Astrocyte of the cerebellum (primary cell): ENCODE data around the gene CLCN4.

Experiments used
- DNase-seq: peaks from one replicate; pipeline ENCODE4 v3.0.0-alpha.2; 2011; ENCODE audit warnings: low read depth
- H3K4me3 ChIP-seq: 2 replicates; pipeline ENCODE4 v1.5.1; 2011; ENCODE audit warnings: mild to moderate bottlenecking, low read depth, low read length, moderate library complexity
- in situ Hi-C: cut with HindIII; loops from 2 replicates; pipeline ENCODE4 v1.10.0; 2017; ENCODE audit warnings: low sequenced_read_pairs
- TF ChIP-seq, protein P1 (sequence below): IDR thresholded peaks from 2 replicates; pipeline ENCODE4 v1.5.1; 2012; ENCODE audit warnings: low read length, low read depth, moderate library complexity, mild to moderate bottlenecking; ENCODE audit errors: missing control alignments

Gene CLCN4

DNA sequence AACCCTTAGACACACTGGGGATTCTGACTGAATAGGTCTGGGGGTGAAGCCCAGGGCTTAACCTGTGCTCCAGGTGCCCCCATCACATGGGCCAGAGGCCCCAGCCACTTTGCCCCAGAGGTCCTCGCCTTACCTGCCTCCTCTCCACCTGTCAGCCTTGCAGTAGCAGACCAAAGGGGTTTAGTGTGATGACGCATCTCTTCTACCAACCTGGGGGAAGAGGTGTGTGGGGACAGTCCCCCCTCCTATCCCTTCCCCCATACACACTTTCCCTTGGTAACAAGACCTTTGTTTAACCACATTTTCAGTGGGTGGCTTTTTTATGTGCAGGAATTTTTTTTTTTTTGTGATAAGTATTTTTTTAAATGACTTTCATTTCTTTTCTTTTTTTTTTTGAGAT, 6.3 kb downstream of the CLCN4 start:
- in situ Hi-C loops = no loop called here
- DNase-seq = no peak
- TF ChIP-seq, protein P1, sequence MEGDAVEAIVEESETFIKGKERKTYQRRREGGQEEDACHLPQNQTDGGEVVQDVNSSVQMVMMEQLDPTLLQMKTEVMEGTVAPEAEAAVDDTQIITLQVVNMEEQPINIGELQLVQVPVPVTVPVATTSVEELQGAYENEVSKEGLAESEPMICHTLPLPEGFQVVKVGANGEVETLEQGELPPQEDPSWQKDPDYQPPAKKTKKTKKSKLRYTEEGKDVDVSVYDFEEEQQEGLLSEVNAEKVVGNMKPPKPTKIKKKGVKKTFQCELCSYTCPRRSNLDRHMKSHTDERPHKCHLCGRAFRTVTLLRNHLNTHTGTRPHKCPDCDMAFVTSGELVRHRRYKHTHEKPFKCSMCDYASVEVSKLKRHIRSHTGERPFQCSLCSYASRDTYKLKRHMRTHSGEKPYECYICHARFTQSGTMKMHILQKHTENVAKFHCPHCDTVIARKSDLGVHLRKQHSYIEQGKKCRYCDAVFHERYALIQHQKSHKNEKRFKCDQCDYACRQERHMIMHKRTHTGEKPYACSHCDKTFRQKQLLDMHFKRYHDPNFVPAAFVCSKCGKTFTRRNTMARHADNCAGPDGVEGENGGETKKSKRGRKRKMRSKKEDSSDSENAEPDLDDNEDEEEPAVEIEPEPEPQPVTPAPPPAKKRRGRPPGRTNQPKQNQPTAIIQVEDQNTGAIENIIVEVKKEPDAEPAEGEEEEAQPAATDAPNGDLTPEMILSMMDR = no peak
- no peak overlapping the region for H3K4me3 ChIP-seq

DNA sequence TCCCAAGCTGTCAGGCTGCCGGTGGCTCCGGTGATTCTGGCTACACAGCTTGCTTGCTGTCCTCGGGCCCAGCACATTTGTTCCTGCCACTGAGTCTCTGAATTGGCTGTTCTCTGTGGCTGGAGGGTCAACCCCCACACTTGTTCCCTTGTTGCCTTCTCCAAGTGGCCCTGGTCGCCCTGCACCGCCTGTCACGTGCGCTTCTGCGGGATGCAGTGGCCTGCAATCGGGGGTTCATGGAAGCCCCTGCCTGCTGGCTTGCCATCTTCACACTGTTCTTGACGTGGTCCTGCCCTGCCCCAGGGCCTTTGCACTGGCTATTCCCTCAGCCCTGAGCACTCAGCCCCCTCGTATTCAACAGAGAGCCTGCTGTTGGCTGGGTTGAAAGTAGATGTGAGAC, 8.1 kb downstream of the CLCN4 start:
- no peak overlapping the region for H3K4me3 ChIP-seq
- in situ Hi-C loops = no loop called here
- TF ChIP-seq, protein P1 = no peak
- no peak for DNase-seq

DNA sequence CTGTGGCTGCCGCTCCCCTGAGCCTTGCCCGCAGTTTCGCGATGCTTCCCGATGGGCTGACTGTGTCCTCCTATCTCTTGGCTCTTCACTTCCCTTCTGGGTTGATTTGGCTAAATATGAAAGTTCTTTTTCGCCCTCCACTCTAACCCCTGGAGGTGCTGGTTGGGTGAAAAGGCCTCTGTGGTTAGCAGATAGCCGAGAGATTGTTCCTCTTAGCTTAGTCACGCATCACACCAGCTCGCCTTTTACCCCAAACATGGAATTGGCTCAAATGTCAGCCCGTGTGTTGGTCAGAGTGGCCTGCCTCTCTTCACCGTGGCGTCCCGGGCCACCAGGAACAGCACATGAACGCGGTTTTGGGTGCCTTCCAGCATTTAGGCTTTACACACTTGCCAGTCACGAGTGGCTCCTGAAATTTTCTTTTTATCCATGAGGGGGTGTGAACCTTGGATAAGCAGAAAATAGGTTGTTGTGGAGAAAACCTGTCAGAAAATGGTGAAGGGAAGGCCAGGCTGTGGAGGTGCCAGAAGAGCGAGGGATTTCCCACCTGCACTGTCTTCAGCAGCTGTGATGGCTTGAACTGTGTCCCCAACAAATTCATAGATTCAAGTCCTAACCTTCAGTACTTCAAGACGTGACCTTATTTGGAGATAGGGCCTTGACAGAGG, 8.9 kb downstream of the CLCN4 start:
- TF ChIP-seq, protein P1 = no peak
- in situ Hi-C loops = no loop called here
- no peak overlapping the region for H3K4me3 ChIP-seq
- DNase-seq = no peak

DNA sequence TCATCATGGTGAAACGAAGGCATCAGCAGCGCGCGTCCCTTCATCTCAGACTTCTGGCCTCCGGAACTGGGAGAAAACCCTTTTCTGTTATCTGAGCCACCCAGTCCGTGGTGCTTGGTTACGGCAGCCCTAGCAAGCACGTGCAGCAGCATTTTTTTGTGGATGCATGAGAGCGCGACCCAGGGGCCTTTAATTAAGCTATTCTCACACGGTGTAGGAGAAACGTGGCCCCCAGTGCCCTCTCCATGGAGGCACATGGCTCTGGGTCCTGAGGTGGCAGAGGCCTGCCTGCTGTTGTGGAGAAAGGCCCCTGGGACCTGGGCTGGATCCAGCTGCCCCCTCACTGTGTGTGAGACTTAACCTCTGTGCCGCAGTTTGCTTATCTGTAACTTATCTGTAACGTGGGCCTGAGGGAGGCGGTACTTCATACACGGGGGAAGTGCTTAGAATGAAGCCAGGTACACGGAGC, 9.5 kb downstream of the CLCN4 start:
- no peak overlapping the region for H3K4me3 ChIP-seq
- TF ChIP-seq, protein P1 = no peak
- DNase-seq = no peak
- in situ Hi-C loops = no loop called here

DNA sequence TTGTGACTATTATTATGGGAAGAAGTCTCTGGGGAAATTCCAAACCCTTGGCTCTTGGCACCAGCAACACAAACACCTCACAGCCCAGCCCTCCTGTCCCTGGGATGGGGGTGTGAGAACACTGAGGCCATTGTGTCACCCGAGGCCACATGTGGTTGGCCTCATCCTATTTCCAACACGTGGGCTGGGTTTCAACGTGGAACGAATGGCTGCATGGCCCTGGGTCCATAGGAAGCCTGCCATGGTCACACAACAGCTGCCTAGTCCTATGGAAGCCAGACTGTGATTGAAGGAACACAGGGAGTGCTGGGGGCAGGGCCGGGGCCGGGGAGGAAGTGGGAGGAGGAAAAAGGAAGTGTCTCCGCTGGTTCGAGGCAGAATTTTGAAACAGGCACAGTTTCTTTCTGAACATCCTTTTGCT, 10.0 kb downstream of the CLCN4 start:
- H3K4me3 ChIP-seq = no peak overlapping the region
- DNase-seq = no peak
- in situ Hi-C loops = no loop called here
- TF ChIP-seq, protein P1 = no peak

DNA sequence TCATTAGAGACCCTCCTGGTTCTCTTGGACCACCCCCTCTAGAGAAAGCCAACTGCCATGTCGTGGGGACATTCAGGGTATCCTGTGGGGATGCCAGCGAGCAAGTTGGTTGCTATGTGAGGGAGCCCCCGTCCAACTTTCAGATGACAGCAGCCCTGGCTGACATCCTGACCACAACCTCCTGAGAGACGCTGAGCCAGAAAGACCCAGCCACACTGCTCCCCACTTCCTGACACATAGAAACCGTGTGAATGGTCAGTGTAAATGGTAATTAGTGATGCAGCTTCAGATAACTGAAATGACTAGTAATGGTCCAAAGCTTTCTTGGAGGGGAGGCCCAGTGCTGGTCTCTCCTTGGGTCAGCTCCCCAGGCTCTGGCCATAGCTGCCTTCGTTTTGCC, 10.8 kb downstream of the CLCN4 start:
- no peak for DNase-seq
- TF ChIP-seq, protein P1 = no peak
- in situ Hi-C loops = no loop called here
- no peak overlapping the region for H3K4me3 ChIP-seq
